Psoas muscle (tissue), 8 donors: ENCODE results near the gene FAM200A. TPM values are rescaled to one million over a fixed set of nuclear protein-coding genes. Genes with fewer than 3 reads are reported as not detected.

Source experiments
- ATAC-seq, 4 donors: fragments of 200-7000 bp; cut with Tn5 transposase; one replicate each; pipeline ENCODE4 v1.9.1; 2020; ENCODE audit warnings: moderate library complexity in 3 of 4, mild to moderate bottlenecking in 2 of 4
- DNase-seq, 2 donors: peaks; one replicate each; pipeline ENCODE4 v3.0.0-alpha.2; 2020
- H3K27ac ChIP-seq: fragments of 200-600 bp; one replicate; pipeline ENCODE4 v1.8.0; 2022
- H3K27me3 ChIP-seq, 3 donors: fragments of 200-600 bp in 1 of 3; one replicate each; pipeline versions ENCODE4 v1.6.1 to v1.8.0; 2013 to 2022; ENCODE audit warnings: low read length in 2 of 3, mild to moderate bottlenecking in 2 of 3, moderate library complexity in 1 of 3; ENCODE audit not compliant: insufficient read depth in 3 of 3
- H3K36me3 ChIP-seq, 2 donors: fragments of 200-600 bp in 1 of 2; one replicate each; pipeline versions ENCODE4 v1.6.1 to v1.8.0; 2013 to 2022; ENCODE audit warnings: low read depth in 1 of 2, mild to moderate bottlenecking in 1 of 2, moderate library complexity in 1 of 2; ENCODE audit not compliant: insufficient read depth in 1 of 2
- H3K4me1 ChIP-seq: fragments of 200-600 bp; one replicate; pipeline ENCODE4 v1.8.0; 2022
- H3K4me3 ChIP-seq: fragments of 200-600 bp; one replicate; pipeline ENCODE4 v1.8.0; 2022; ENCODE audit warnings: mild to moderate bottlenecking
- H3K9me3 ChIP-seq: fragments of 200-600 bp; one replicate; pipeline ENCODE4 v1.8.0; 2022
- WGBS, 3 donors: extraction: QIAGEN DNeasy Blood & Tissue Kit; methylation state at CpG; one replicate each; pipeline versions ENCODE4 v1.1.6 to v1.1.7; 2013; 5-methylcytosine and 5-hydroxymethylcytosine counted together
- intact Hi-C, 2 donors: fragments of 100-400 bp; cut with DNase I; formaldehyde crosslinking; loops; one replicate each; pipeline versions ENCODE4 v1.11.0 to v1.14.2; 2022
- polyA plus RNA-seq, 3 donors: library from polyadenylated mRNA; stranded (reverse); fragments of 200-250 nt; gene quantifications; one replicate each; pipeline ENCODE4 v1.2.3, GENCODE V29; 2013
- total RNA-seq, 4 donors: library from RNA; stranded (reverse); fragmentation: NEBNext Ultra II Directional in 2 of 4; extraction: Animal tissue kit (Norgen Biotek cat#: 25700) in 2 of 4; gene quantifications; one replicate each; pipeline versions ENCODE4 v1.2.1 to v1.2.4, GENCODE V29; 2021 to 2023
- TF ChIP-seq, protein P1 (sequence below): fragments of 200-600 bp; IDR thresholded peaks from one replicate; pipeline ENCODE4 v1.8.0; 2022; ENCODE audit warnings: antibody characterized with exemption
- donor health status: healthy with polysubstance abuse.
- donor health status: DM: no; HTN: no; CAD: no; lungs with moderate emphysema.
- donor health status: Bipolar disorder and iron deficiency.
- donor health status: healthy.
- donor health status: DM: yes; HTN: yes; CAD: no.
- donor health status: DM: no; HTN: no; CAD: no.
- donor health status: DM: no; HTN: no; CAD: no.
- donor health status: DM: yes; HTN: yes; CAD: no.

FAM200A gene
- total and polyA plus RNA-seq, 7 donors, result 2.9 to 12.4 (median 4.6) TPM

DNA sequence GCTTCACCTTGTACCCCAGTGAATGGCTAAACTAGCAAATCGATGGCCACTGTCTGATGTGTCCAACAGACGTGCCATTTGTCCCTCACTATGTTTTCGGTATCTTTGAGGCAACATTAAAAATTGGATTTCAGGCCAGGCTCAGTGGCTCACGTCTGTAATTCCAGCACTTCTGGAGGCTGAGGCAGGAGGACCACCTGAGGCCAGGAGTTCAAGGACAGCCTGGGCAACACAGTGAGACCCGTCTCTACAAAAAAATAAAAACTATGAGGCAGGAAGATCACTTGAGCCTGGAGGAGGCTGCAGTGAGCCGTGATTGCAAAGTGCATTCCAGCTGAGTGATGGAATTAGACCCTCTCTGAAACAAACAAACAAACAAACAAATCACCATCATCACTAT is 8.0 kb downstream of the FAM200A start:
- H3K27me3 ChIP-seq, result no peaks in the 10 kb centered on the region
- H3K4me3 ChIP-seq, result no peak overlapping the region
- H3K9me3 ChIP-seq, result peaks cover 40% of the 10 kb centered on the region
- ATAC-seq (no peak), DNase-seq (no peak)
- H3K36me3 ChIP-seq, result peaks cover 9 to 15% of the 10 kb centered on the region in 2 donors
- WGBS, 3 donors, result 92 to 94% (median 93%) methylated on average over 6 of the region's 6 CpGs
- no peaks in the 10 kb centered on the region for H3K4me1 ChIP-seq
- no peak overlapping the region for H3K27ac ChIP-seq
- TF ChIP-seq, protein P1, sequence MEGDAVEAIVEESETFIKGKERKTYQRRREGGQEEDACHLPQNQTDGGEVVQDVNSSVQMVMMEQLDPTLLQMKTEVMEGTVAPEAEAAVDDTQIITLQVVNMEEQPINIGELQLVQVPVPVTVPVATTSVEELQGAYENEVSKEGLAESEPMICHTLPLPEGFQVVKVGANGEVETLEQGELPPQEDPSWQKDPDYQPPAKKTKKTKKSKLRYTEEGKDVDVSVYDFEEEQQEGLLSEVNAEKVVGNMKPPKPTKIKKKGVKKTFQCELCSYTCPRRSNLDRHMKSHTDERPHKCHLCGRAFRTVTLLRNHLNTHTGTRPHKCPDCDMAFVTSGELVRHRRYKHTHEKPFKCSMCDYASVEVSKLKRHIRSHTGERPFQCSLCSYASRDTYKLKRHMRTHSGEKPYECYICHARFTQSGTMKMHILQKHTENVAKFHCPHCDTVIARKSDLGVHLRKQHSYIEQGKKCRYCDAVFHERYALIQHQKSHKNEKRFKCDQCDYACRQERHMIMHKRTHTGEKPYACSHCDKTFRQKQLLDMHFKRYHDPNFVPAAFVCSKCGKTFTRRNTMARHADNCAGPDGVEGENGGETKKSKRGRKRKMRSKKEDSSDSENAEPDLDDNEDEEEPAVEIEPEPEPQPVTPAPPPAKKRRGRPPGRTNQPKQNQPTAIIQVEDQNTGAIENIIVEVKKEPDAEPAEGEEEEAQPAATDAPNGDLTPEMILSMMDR, result no peak
- intact Hi-C loops, result no loop called here

DNA sequence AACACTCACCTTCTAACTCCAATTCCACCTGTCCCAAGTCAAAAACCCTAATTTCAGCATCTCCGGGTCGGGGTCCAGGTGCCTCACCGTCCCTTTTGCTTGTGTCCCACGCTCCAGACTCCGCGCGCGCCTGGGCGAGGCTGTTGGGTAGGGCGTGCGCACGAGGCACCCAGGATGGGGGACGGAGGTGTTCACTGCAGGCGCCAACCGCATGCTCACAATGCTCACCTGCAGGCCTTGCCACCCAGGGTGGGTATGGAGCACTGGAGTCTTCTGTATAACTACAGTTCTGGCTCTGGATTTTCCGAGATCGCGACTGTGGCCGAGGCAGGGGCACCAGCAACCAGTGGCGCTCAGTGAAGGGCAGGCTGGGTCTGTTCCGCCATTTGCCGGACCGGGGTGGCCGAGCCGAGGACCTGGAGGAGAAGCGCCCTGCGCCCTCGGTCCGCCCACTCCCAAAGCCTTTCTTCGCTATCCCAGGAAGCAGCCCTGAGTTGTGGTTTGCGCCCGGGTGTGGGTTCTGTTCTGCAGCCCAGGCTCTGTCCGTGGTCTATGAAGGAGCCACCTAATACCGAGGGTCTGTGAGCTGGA is 8.7 kb downstream of the FAM200A start:
- ATAC-seq, result no peak
- no peak for DNase-seq
- Histone ChIP-seq H3K36me3 (peaks cover 7 to 13% of the 10 kb centered on the region in 2 donors), H3K27ac (no peak overlapping the region), H3K27me3 (no peaks in the 10 kb centered on the region), H3K4me1 (no peaks in the 10 kb centered on the region), H3K9me3 (peaks cover 45% of the 10 kb centered on the region), H3K4me3 (no peak overlapping the region)
- TF ChIP-seq, protein P1, result no peak
- WGBS, 3 donors, result 93 to 97% (median 96%) methylated on average over 29 to 34 of the region's 34 CpGs
- intact Hi-C loops, result no loop called here

DNA sequence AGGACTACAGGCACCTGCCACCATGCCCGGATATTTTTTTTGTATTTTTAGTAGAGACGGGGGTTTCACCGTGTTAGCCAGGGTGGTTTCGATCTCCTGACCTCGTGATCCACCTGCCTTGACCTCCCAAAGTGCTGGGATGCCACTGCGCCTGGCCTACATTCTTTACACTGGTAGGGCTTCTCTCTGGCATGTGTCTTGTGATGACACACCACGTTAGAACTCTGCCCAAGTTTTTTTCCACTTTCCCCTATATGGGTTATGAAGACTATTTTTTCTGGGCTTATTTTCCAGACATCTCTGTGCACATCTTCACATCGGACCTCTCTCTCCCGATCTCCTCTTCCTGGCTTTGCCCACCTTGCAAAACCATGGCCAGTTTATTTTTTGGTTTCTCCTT is 10.7 kb downstream of the FAM200A start:
- H3K27me3 ChIP-seq, result no peaks in the 10 kb centered on the region
- no peak overlapping the region for H3K27ac ChIP-seq
- H3K4me3 ChIP-seq, result no peak overlapping the region
- no peaks in the 10 kb centered on the region for H3K4me1 ChIP-seq
- DNase-seq (no peak), ATAC-seq (no peak)
- H3K9me3 ChIP-seq, result peaks cover 28% of the 10 kb centered on the region
- H3K36me3 ChIP-seq, result no peaks in the 10 kb centered on the region
- intact Hi-C loops, result no loop called here
- TF ChIP-seq, protein P1, result no peak
- WGBS, 3 donors, result 85 to 90% (median 90%) methylated on average over 9 of the region's 9 CpGs

DNA sequence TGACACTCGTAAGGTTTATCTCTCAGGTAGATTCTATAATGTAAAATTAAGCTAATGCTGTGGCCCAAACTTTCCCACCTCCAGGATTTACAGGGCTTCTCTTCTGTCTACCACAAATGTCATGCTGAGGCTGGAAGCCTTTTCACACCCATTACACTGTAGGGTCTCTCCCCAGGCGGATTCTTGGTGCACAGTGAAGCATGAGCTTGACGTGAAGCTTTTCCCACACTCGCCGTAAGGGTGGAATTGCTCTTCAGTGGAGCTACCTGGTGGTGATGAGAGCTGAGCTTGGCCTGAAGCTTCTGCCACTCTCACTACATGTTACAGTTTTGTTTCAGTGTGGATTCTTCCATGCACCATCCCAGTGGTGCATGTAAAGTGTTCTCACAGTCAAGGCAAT is 11.4 kb downstream of the FAM200A start:
- Histone ChIP-seq H3K4me3 (no peak overlapping the region), H3K27ac (no peak overlapping the region), H3K27me3 (no peaks in the 10 kb centered on the region), H3K9me3 (peaks cover 28% of the 10 kb centered on the region), H3K36me3 (no peaks in the 10 kb centered on the region), H3K4me1 (no peaks in the 10 kb centered on the region)
- ATAC-seq, result no peak
- intact Hi-C loops, result no loop called here
- 92 to 93% (median 93%) methylated on average over 5 of the region's 5 CpGs for WGBS, 3 donors
- TF ChIP-seq, protein P1, result no peak
- DNase-seq, result no peak

DNA sequence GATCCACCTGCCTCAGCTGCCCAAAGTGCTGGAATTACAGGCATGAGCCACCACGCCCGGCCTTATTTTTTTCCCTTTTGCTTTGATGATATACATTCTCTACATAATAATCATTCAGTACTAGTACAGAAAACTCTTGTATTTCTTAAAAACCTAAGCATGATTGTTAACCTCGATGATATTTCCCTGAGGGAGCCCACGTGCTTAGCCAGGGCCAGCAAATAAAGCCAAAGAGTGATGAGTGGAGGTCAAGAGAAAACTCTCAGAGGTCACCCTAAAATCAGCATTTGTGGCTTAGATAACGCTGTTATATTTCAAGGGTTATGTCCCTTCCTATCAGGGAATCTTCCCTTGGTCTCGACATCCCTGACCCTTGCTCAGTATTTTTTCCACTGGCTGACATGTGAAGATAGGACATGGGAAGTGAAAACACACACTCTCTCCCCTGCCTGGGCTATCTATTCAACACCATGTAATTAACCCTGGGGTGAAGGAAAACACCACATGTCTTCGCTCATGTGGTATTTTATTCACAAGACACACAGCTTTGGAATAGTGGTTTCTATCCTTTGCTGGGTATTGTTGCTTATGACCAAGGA is 12.6 kb downstream of the FAM200A start:
- H3K4me1 ChIP-seq, result no peaks in the 10 kb centered on the region
- no peak overlapping the region for H3K27ac ChIP-seq
- DNase-seq (no peak), ATAC-seq (no peak)
- H3K36me3 ChIP-seq, result no peaks in the 10 kb centered on the region
- no peaks in the 10 kb centered on the region for H3K27me3 ChIP-seq
- H3K4me3 ChIP-seq, result no peak overlapping the region
- TF ChIP-seq, protein P1, result no peak
- intact Hi-C loops, result no loop called here
- WGBS, 3 donors, result 72 to 77% (median 73%) methylated on average over 7 of the region's 7 CpGs
- peaks cover 28% of the 10 kb centered on the region for H3K9me3 ChIP-seq
